Measurements from ENCODE around the gene SCT.

The SCT gene

GRCh38 chr11:626475-627307 lies at the start of gene SCT:
TSS of gene SCT (minus strand) at chr11:627181. CDS start at chr11:627143, 38 bp downstream.
- H3K4me3 ChIP-seq (ENCODE audit: low read depth, low read length) = no peak within 1 kb of the TSS
- no peak for TF ChIP-seq CTCF (conservative IDR thresholded peaks at IDR 0.05; ENCODE audit: low read depth, low read length)
- DNase-seq (ENCODE audit: low read depth) = no peak

GRCh38 chr11:674406-674805 lies 47.4 kb upstream of the SCT start:
- no peak for DNase-seq (ENCODE audit: low read depth)
- TF ChIP-seq CTCF (conservative IDR thresholded peaks at IDR 0.05; ENCODE audit: low read depth, low read length) = no peak

GRCh38 chr11:673866-674265 lies 46.9 kb upstream of the SCT start:
- no peak for TF ChIP-seq CTCF (conservative IDR thresholded peaks at IDR 0.05; ENCODE audit: low read depth, low read length)
- no peak overlapping the region for H3K4me3 ChIP-seq (ENCODE audit: low read depth, low read length)

More at GRCh38 chr11:674406-674805, 47.4 kb upstream of the SCT start:
- H3K4me3 ChIP-seq (ENCODE audit: low read depth, low read length) = no peak overlapping the region

GRCh38 chr11:665704-666281 lies 38.8 kb upstream of the SCT start:
- no peak for TF ChIP-seq CTCF (conservative IDR thresholded peaks at IDR 0.05; ENCODE audit: low read depth, low read length)
- peak; percentile 61 for DNase-seq (ENCODE audit: low read depth)
- no peak overlapping the region for H3K4me3 ChIP-seq (ENCODE audit: low read depth, low read length)

More at GRCh38 chr11:673866-674265, 46.9 kb upstream of the SCT start:
- no peak for DNase-seq (ENCODE audit: low read depth)

- no peak for TF ChIP-seq CTCF (conservative IDR thresholded peaks at IDR 0.05; ENCODE audit: low read depth, low read length)
- DNase-seq (ENCODE audit: low read depth) = peak; percentile 16
- H3K4me3 ChIP-seq (ENCODE audit: low read depth, low read length) = no peak overlapping the region
Measured at GRCh38 chr11:665062-665703, 38.2 kb upstream of the SCT start.

GRCh38 chr11:662689-663274 lies 35.8 kb upstream of the SCT start:
- peak; percentile 84 for TF ChIP-seq CTCF (conservative IDR thresholded peaks at IDR 0.05; ENCODE audit: low read depth, low read length)
- peak; percentile 63 for DNase-seq (ENCODE audit: low read depth)
- no peak overlapping the region for H3K4me3 ChIP-seq (ENCODE audit: low read depth, low read length)
